Peyer's patch (tissue), 4 donors: ENCODE results near the gene ANKRD11. TPM values are rescaled to one million over a fixed set of nuclear protein-coding genes. Genes with fewer than 3 reads are reported as not detected.

ENCODE experiments used
- DNase-seq, 3 donors: peaks; one replicate each; pipeline ENCODE4 v3.0.0-alpha.2; 2017 to 2019
- H3K27ac ChIP-seq, 4 donors: fragments of 200-600 bp; sonication (generic); one replicate each; pipeline ENCODE4 v1.5.1; 2016 to 2019
- H3K27me3 ChIP-seq, 2 donors: fragments of 200-600 bp; sonication (generic); one replicate each; pipeline ENCODE4 v1.5.1; 2019
- H3K36me3 ChIP-seq, 3 donors: fragments of 200-600 bp; sonication (generic); one replicate each; pipeline ENCODE4 v1.5.1; 2016 to 2019
- H3K4me1 ChIP-seq, 4 donors: fragments of 200-600 bp; sonication (generic); one replicate each; pipeline ENCODE4 v1.5.1; 2016 to 2019
- H3K4me3 ChIP-seq, 4 donors: fragments of 200-600 bp; sonication (generic); 1 replicate in 3 of 4; 2 replicates in 1 of 4; pipeline ENCODE4 v1.5.1; 2016 to 2019; ENCODE audit warnings: mild to moderate bottlenecking in 1 of 4
- H3K9me3 ChIP-seq, 4 donors: fragments of 200-600 bp; sonication (generic); one replicate each; pipeline ENCODE4 v1.5.1; 2016 to 2019; ENCODE audit warnings: mild to moderate bottlenecking in 1 of 4
- CTCF ChIP-seq, 6 experiments: fragments of 450-650 bp in 4 of 6; fragments of 200-600 bp in 2 of 6; sonication (generic) in 1 of 6; IDR thresholded peaks; one replicate each; pipeline ENCODE4 v1.5.1; 2017 to 2019; ENCODE audit warnings: antibody characterized with exemption in 6 of 6, mild to moderate bottlenecking in 3 of 6, moderate library complexity in 1 of 6
- POLR2A ChIP-seq, 2 donors: fragments of 450-650 bp; IDR thresholded peaks; one replicate each; pipeline ENCODE4 v1.5.1; 2017; ENCODE audit warnings: antibody characterized with exemption in 2 of 2, mild to moderate bottlenecking in 2 of 2, moderate library complexity in 2 of 2
- total RNA-seq, 4 donors: library from RNA; depleted of rRNA; stranded (reverse); fragments of >200 nt; gene quantifications; one replicate each; pipeline ENCODE4 v1.1.0, GENCODE V29; 2016

The ANKRD11 gene
- total RNA-seq, 4 donors from 2014 or later: 177 to 227 (median 211) TPM

DNA sequence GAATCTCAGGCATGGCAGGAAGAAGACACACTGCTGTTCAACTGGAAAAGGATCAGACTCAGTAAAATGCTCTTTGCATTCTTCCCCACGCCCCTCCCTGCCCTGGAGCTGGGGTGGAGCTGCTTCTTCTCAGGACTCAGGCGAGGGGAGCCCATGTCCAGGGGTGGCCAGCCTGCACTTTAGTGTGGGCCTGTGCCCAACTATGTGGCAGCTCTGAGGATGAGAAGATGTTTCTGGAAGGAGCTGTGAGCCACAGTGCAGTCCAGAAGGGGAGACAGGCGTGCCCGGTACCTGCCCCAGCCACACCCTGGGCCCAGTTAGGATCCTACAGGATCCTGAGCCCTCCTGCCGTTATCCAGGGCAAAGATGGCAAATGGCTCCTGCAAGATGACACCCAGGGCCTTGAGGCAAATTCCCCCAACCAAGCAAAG, 120.3 kb downstream of the ANKRD11 start:
- no peak for DNase-seq

GRCh38 chr16:89369266-89369895, 121.0 kb downstream of the ANKRD11 start:
- no peak for TF ChIP-seq CTCF (IDR thresholded peaks at IDR 0.05)
- no peak for TF ChIP-seq POLR2A (IDR thresholded peaks at IDR 0.05)
- H3K4me1 ChIP-seq: peaks cover 0 to 30% (median 5%) of the 10 kb centered on the region in 4 donors
- H3K27ac ChIP-seq: no peak overlapping the region
- H3K4me3 ChIP-seq: no peak overlapping the region
- no peaks in the 10 kb centered on the region for H3K9me3 ChIP-seq
- peaks cover 0 to 8% (median 0%) of the 10 kb centered on the region in 3 donors for H3K36me3 ChIP-seq
- no peak for DNase-seq
- H3K27me3 ChIP-seq: no peaks in the 10 kb centered on the region

More for the DNA sequence above, 120.3 kb downstream of the ANKRD11 start:
- H3K27me3 ChIP-seq: no peaks in the 10 kb centered on the region
- H3K4me3 ChIP-seq: no peak overlapping the region
- no peaks in the 10 kb centered on the region for H3K9me3 ChIP-seq
- peaks cover 0 to 23% (median 4%) of the 10 kb centered on the region in 4 donors for H3K4me1 ChIP-seq
- TF ChIP-seq POLR2A (IDR thresholded peaks at IDR 0.05) (no peak), CTCF (IDR thresholded peaks at IDR 0.05) (no peak)
- H3K36me3 ChIP-seq: peaks cover 0 to 8% (median 0%) of the 10 kb centered on the region in 3 donors
- no peak overlapping the region for H3K27ac ChIP-seq

DNA sequence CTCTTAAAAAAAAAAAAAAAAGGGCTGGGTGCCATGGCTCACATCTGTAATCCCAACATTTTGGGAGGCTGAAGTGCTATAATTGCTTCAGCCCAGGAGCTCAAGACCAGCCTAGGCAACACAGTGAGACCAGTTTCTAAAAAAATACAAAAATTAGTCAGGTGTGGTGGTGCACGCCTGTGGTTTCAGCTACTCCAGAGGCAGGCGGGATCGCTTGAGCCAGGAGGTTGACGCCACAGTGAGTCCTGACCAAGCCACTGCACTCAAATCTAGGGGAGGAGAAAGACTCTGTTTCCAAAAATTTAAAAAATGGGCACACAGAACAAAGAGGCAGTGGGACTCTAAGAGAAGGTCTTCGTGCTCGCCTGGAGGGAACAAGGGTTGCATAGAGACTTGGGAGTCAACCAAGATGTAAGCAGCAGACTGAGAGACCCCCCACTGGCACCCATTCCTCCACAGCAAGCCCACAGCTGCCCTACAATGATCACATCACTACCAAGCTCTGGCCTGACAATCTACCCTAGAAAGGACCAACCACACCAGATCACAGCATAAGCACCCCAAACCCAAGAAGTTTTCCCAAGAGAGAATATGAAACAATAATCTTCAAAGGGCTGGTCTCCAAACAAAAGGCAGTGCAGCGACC, 121.6 kb downstream of the ANKRD11 start:
- H3K4me1 ChIP-seq: peaks cover 0 to 30% (median 9%) of the 10 kb centered on the region in 4 donors
- H3K27ac ChIP-seq: no peak overlapping the region
- no peaks in the 10 kb centered on the region for H3K9me3 ChIP-seq

GRCh38 chr16:89367538-89367915, 122.8 kb downstream of the ANKRD11 start:
- Histone ChIP-seq H3K36me3 (peaks cover 0 to 8% (median 0%) of the 10 kb centered on the region in 3 donors), H3K4me1 (peaks cover 0 to 37% (median 15%) of the 10 kb centered on the region in 4 donors)
- TF ChIP-seq CTCF (IDR thresholded peaks at IDR 0.05): no peak
- TF ChIP-seq POLR2A (IDR thresholded peaks at IDR 0.05): no peak

More for the DNA sequence above, 121.6 kb downstream of the ANKRD11 start:
- no peak for DNase-seq
- TF ChIP-seq CTCF (IDR thresholded peaks at IDR 0.05) (no peak), POLR2A (IDR thresholded peaks at IDR 0.05) (no peak)
- H3K4me3 ChIP-seq: no peak overlapping the region
- no peaks in the 10 kb centered on the region for H3K27me3 ChIP-seq
- H3K36me3 ChIP-seq: peaks cover 0 to 8% (median 0%) of the 10 kb centered on the region in 3 donors

DNA sequence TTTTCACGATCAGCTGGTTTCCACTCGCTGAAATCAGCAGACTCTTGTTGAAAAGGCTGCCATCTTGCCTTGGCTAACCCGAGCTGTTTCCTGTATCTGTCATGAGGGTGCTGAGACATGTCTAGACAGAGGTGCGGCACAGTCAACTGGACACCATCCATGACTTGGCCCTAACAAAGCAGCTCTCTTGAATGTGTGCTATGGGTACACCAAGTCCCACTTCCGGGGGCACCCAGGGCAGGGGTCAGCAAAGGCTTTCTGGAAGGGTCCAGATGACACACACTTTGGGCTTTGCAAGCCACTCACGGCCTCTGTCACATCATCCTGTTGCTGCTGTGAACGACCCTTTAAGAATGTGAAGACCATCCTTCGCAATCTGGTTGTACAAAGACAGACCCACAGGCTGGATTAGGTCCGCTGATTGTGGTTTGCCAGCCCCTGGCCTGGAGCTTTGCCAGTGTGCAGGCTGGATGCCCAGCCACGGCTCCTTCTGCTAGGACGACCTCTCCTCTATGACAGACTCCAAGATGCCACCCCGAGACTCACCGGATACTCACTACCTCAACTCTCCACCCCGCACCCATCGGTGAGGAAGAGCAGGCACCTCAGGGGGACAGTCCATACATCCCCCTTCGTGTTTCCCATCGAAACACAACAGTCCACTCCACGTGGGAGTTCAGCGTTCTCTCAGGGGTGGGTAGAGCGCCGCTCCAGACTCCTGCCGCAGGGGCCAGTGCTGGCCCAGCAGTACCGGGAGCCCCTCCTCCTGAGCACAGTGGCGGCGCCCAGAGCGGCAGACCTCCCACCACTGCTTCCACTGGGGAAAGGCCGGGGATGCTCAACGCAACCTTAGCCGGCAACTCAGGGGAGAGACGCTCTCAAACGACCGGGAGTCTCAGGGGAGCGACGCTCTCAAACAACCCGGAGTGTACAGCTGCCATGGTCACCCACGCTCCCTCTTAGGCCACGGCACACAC, 123.5 kb downstream of the ANKRD11 start:
- no peak for DNase-seq
- Histone ChIP-seq H3K27me3 (no peaks in the 10 kb centered on the region), H3K4me3 (no peak overlapping the region), H3K36me3 (peaks cover 0 to 8% (median 0%) of the 10 kb centered on the region in 3 donors), H3K27ac (no peak overlapping the region), H3K4me1 (peaks cover 0 to 43% (median 18%) of the 10 kb centered on the region in 4 donors), H3K9me3 (no peaks in the 10 kb centered on the region)
- no peak for TF ChIP-seq POLR2A (IDR thresholded peaks at IDR 0.05)
- no peak for TF ChIP-seq CTCF (IDR thresholded peaks at IDR 0.05)

More at GRCh38 chr16:89367538-89367915, 122.8 kb downstream of the ANKRD11 start:
- no peak for DNase-seq
- H3K27me3 ChIP-seq: no peaks in the 10 kb centered on the region
- H3K9me3 ChIP-seq: no peaks in the 10 kb centered on the region
- H3K27ac ChIP-seq: no peak overlapping the region
- no peak overlapping the region for H3K4me3 ChIP-seq
